NOMO-1 treated with dmso at 0.1 percent for 144 hours (cell line): ENCODE results near the gene ZDHHC8.

ENCODE experiments used
- DNase-seq: peaks from one replicate; lab custom pipeline; 2025; ENCODE audit not compliant: unreplicated experiment; lab: John Stamatoyannopoulos, UW

ZDHHC8 gene

DNA sequence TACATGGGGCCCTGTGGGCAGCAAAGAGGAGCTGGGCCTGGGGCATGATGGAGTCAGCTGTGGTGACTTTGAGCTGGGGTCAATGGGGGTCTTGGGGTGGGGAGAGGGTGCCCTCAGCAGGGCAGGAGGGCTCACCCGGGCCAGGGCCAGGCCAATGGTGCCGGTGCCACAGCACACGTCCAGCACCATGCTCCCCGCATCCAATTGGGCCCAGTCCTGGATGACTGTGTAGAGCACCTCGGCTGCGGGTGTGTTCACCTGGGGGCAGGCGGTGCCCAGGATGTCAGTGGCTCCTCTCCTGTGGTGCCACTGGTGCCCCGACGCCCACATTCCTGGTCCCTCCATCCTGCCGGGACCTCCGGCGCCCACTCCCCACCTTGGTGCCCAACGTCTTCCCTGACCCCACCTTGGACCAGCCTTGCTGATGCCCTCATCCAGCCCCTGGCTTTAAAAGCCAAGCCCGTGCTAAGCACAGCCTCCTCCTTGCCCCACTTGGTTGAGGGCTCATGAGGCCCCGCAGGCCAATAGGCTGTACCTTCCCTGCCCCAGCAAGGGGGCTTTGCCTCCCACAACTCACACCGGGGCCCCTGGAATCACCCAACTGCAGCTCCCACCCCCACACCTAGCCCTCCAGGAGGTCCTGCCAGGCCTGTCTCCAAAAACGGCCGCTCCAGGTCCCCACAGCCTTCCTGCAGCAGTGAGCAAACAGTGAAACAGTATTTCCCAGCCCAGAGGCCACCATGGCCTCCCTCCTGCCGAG lies 17.9 kb upstream of the ZDHHC8 start:
- no peak for DNase-seq

DNA sequence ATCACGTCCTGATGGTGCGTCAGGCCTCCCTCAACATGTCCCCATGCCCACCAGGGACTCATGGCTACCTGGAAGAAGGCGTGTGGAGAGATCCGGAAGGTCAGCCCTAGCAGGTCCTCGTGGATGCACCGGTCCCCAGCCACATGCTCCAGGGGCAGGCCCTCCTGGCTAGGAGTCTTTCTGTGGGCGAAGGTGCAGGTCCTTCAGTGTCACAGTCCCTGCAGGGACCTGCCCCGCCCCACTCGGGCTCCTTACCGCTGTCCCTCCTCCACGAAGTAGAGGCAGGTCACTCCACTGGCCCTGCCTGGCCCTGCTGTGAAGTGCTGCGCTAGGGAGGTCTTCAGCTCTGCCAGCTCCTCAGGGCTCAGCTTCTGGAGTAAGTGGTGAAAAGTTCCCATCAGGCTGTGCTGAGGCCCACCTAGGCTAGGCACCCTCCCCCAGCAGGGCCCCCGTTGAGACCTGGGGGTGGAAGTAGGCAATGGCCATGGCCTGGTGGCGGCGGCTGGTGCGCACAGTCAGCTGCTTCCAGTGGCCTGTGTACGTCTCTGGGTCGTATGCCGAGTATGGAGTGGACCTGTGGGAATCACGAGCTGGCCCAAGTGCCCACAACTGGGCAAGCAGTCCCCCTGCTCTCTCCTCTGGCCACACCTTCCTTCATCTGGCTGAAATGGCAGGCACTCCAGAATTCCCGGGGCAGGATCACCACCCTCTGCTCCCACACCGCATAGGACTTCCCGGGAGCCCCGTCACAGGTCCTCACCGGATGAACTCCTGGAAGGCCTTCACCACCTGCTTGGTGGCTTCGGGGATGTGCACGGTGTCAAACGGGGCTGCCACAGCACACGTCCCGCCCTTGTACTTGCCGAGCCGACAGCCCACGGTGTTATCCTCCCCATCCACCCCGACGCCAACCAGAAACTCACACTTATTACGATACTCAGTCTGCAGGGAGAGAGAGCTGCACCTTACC lies 16.8 kb upstream of the ZDHHC8 start:
- DNase-seq, result no peak

DNA sequence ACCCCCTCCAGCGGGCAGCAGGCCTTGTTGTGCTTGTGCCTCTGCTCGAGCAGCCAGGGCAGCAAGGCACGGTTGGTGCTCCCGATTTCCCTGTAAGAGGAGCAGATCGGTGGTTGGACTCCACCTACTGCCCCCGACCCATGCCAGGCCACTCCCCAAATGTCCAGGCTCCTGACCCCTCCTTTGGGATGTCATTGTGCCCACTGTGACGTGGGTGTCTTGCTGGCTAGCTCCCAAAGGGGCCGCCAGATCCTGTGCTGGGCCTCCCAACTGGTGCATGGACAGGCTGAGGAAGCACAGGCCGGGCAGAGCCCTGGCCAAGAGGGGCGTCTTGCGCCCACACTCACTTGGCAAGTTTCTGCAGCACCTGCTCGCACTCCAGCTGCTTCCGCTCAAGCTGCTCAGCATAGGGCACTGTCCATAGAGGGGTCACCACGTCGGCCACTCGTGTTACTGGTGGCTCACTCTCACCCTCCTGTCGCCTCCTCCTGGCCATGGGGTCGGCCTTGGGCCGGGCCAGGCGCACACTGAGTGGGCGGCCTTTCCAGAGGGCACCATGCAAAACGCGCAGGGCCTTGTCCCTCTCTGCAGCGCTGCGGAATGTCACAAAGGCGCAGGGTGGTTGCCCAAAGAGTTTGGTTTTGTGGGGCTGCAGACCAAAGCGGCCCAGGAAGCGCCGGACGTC lies 15.8 kb upstream of the ZDHHC8 start, which contains the start of gene RANBP1:
RANBP1 (plus strand) TSS at position 414 of the 685 bp plus-strand sequence; CDS start at position 495, 81 bp downstream.
- DNase-seq, result no peak

DNA sequence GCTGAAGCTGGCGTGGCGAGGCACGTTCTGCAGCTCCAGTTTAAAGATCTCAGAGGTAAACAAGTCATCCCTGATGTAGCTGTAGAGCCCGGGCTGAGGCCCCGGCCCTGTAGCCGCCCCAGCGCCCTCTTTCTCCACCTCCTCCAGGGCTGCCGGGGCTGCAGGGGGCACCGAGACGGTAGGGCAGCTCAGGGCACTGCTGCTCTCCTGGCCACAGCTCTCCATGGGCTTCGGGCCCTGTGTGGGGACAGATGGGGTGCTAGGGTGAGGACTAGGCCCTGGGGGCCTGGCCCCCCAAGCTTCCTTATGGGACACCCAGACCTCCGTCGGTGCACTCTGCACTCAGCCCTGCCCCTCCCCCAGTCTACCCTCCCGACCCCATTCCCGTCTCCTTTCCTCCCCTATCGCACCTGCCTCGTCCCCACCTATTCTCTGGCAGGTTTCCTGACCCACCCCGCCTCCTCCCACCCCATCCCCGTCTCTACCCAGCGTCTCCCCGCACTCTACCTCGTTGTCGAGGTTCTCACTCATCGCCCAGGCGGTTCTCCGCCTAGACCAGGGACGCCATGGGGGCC lies 15.1 kb upstream of the ZDHHC8 start:
- DNase-seq, result no peak

DNA sequence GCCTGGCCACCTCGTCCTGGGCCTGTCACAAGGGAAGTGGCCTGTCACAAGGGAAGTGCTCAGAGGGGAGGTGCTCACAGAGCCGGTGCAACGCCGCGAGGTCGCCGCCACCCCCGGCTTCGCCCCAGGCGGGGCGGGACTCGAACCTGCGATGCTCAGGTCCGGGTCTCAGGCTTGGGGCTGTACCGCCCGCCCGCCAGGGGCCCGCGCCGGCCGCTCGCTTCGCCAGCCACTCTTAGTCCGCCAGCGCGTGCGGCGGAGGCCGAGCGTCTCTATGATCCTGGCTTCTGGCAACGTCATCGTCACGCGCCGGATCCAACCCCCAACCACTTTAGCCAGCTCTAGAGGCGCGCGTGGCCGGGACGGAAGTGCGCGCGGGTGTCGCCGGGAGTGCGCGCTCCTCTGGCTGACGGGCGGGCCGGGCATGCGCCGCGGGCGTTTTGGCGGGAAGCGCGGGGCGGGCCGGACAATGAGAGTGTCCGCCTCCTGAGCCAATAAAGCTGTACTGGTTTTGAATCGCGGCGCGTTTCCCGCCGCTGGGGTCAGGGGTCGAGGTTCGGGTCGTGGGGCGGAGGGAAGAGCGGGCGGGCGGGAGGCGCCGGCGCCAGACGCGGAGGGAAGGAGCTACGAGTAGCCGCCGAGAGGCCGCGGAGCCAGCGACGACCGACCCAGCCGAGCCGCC lies 14.5 kb upstream of the ZDHHC8 start, which contains the start of gene TRMT2A:
TRMT2A (minus strand) TSS at position 276 of the 682 bp plus-strand sequence. CDS start 320 bp downstream, outside the sequence.
- DNase-seq, result peak; percentile 95

DNA sequence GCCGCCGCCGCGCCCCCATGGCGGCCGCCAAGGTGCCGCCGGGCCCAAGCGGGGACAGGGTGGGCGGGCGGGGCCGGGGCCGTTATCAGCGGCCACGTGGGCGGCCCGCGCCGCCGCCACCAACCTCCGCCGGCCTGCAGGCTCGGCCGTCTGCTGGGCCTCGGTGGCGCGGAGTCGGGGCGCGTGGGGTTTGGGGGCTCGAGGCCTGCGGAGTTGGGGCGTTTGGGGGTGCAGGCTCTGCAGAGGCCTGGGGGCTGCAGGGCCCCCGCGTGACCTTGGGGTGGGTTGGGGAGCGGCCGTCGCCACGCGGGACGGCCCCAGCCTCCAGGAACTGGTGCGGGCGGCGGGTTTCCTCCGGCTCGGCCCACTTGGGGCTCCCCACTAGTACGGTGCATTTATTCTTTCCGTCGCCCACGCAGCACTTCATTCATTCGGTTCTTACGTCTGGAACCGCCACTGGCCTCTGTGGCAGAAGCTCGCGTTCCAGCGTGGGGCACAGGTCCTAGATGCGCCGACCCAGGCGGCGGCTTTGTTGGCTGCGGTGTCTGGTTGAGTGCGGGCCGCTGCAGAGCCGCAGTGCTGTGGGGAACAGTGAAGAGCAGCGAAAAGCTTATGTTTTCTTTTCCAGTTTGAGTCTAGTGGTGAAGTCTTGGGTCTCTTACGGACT lies 13.8 kb upstream of the ZDHHC8 start:
- peak; percentile 14 for DNase-seq

DNA sequence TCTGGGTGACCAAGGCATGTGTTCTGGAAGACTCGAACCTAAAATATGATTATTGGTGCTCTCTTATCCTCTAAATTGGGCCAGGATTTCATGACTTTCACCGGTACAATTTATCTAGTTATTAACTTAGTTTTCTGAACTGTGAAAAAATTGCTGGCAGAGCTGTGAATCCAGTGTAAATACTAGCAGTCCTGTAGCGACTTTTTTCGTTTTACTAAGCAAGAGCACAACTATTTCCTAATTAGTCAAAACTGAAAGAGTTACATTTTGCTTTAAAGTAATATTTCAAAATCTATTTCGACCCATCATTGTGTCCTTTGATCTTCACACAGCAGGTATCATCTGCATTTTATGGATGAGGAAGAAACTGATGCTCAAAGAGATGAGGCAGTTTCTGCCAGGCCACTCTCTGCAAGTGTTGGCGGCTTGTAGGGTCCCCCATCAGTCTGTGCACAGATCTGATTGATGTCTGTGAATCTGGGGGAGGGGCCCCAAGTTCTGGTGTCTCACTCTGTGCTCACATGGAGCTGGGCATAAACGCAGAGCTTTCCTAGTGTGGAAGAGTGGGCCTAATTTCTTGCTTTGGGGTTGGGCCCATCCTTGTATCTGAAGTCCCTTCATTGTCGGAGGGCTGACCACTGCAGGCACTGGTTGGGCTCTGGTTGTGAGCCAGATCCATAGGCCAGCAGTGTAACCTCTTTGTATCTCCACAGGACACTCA lies 13.1 kb upstream of the ZDHHC8 start:
- no peak for DNase-seq

DNA sequence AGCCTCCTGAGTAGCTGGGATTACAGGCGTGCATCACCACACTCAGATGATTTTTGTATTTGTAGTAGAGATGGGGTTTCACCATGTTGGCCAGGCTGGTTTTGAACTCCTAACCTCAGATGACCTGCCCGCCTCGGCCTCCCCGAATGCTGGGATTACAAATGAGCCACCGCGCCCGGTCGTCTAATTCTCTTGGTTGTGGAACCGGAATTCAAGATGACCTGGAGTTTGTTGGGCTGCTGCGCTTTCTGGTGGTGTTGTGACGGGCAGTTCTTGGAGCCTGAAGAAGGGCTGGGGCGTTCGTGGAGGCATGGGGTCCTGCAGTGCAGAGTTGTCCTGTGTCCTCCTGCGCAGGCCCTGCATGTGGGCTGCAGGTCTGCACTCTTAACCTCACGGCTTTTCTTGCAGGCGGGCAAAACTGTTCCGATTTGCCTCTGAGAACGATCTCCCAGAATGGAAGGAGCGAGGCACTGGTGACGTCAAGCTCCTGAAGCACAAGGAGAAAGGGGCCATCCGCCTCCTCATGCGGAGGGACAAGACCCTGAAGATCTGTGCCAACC lies 9.7 kb upstream of the ZDHHC8 start:
- no peak for DNase-seq

DNA sequence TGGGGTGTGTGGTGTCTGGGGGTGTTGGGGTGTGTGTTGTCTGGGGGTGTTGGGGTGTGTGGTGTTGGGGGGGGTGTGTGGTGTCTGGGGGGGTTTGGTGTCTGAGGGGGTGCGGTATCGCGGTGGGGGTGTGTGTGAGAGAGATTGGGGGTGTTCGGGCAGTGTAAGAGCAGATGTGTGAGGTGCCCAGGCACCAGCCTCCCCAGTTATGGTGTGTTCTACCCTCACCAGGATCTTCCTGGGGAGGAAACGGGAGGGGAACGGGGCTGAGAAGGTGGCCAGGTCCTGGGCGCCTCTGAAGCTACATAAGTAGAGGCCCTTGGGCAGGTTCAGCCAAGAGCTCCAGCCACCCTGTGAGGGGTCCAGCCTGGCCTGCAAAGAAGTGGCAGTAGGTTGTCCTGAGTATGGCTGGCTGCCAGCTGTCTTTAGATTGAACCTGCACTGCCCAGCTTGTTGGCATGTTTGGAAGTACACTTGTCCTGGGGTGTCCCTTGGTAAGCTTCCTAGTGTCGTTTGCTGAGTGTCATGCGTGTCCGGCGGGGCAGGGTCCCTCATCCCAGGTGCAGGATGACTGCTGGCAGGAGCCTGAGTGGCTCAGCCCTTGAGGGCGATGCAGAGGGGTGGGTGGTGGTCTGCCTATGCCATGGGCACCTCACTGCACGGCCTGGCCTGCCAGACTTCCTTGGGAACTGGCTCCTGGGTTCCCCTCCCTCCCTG lies 8.1 kb upstream of the ZDHHC8 start:
- no peak for DNase-seq

DNA sequence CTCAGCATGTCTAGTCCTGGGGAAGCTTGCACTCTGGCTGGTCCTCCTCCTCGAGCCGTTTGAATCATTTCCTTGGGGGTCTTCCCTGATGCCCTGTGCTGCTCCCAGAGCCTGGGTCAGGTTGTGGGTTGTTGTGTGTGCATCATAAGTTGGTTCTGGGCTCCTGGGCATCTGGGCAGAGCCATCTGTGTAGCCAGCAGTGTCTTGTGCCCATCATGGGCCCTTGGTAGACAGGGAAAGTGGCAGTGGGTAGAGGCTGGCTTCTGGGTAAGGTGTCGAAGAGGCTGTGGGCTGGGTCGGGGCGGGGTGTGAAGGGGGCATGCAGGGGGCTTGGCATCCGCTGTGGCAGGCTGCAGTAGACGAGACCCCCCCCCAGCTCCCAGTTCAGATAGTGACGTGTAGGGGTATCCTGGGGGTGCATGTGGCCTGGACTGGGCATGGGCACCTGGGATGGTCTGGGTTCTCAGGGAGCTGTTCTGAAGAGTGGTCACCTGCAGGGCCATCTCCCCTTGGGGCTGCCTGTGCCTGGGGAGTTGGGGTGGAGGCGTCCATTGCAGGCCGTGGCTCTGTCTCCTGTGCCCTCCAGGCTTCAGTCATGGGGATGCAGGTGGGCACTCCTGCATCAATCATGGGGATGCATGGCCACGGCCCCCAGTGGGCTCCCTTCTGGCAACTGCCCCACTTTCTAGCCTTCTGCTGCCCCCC lies 7.4 kb upstream of the ZDHHC8 start:
- DNase-seq, result no peak

DNA sequence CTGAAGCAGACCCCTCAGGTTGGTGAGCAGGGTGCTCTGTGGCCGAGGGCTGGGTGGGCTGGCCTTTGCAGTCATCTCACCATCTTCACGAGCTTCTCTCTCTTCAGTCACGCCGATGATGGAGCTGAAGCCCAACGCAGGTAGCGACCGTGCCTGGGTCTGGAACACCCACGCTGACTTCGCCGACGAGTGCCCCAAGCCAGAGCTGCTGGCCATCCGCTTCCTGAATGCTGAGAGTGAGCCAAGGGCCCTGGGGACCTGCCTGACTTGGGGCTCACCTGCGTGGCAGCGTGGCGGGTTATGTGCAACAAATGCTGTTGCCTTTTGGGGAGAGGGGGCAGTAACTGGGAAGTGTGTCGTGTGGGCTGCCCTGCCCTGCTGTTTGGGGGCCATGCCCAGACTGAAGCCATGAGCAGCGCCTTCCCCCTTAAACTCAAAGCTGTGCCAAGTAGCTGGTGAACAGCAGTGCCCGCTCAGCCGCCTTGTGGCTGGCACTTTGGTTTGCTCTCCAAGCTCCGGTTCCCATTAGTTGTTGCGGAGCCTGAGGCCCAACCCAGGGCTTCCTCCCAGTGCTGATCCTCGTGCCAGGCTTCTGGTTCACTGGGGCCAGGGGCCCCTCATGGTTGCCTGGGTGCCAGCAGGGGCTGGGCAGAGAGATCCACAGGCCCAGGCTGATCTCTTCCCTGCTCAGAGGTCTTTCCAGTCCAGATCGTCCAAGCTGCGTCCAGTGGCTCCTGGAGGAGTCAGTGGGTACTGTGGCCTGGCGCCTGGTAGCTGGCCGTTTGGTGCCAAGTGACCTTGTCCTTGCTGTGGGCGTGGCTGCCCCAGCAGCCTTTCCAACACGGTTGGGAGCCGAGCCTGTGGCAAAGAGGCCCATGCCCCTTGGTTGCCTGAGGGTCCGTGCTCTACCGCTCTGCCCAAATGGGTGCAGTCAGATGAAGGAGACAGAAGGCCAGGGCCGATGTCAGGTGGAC lies 6.1 kb upstream of the ZDHHC8 start:
- DNase-seq, result no peak

DNA sequence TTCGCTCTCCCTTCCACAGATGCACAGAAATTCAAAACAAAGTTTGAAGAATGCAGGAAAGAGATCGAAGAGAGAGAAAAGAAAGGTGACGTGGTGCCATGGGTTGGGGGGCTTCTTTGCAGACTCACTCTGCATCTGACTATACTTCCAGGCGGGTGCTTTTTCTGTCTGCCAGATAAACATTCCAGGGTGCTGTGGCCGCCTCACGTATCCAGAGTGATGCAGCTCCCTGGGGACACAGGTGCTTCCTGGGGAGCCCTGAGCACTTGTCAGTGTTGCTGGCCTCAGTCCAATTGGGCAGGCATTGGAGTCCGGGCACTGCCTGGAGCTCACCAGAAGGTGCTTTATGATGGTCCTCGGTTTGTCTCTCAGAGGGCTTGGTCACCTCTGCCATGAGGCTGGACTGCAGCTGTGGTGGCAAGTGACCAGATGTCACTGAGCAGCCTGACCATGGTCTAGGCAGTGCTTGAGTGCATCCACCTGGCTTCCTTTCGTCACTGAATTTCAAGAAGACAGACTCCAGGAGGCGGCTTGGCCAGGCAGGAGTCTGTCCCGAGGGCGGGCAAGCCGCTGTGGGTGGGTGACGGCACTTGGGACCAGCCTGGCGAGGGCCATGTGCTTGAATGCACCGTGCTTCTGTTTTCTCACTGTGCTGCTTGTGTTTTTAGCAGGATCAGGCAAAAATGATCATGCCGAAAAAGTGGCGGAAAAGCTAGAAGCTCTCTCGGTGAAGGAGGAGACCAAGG lies 5.1 kb upstream of the ZDHHC8 start:
- no peak for DNase-seq

DNA sequence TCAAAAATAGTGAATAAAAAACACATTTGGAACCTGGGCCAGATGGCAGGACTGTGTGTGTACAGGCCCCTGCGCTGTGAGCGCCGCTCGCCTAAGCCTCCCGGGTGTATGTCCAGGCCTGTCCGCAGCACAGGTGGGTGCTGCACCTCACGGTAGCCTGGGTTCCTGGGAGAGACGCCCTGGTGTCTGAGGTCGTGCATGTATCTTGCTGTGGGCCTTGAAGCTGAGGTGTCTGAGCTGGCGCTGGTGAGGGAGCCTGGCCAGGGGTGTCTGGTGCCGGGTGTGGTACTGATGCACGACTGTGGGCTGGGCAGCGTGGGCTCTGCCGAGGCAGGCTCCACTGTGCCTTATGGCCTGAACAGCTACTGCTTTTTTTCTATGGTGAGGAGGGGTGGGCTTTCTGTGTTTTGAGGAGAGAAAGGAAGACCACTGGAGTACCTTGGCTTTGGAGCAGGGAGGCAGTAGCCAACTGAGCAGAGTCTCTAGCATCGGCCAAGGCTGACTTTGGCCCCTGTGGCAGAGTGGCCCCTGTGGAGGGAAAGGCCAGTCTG lies 4.2 kb upstream of the ZDHHC8 start:
- DNase-seq, result no peak

DNA sequence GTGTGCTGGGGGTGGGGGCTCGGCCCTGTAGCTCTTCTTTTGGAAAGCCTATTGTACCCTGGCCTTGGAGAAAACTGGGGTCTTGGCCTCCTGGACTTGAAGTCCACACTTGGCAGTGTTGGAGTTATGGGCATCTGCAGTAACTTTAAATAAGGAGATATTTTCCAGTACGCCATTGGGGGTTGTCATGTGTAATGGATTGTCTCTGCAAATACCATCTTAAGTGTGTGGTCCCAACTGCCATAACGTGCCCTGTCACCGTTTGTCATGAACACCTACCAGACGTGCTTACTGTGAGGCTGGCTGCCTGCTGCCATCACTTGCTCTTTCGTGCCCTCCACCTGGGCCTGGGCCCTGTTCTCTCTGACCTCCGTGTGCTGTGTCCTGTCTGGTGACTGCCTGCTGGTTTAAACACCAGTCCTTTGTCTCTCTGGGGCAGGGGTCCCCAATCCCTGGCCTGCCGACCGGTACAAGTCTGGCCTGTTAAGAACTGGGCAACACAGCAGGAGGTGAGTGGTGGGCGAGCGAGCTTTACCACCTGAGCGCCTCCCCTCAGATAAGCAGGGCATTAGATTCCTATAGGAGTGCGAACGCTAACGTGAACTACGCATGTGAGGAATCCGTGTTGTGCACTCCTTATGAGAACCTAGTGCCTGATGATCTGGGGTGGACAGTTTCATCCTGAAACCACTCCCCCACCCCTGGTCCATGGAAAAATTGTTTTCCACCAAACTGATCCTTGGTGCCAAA lies 3.6 kb upstream of the ZDHHC8 start:
- DNase-seq, result no peak

DNA sequence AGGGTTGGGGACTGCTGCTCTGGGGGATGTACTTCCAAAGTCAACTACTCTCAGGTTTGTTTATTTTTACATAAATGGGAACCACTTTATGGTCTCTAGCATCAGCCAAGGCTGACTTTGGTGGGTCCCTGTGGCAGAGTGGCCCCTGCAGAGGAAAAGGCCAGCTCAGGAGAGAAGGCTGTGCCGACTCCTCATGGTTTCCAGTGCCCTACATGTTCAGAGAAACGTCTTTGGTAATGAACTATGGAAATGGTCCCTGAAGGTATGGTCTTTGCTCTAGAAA lies 3.0 kb upstream of the ZDHHC8 start:
- no peak for DNase-seq
